Measurements from ENCODE around the gene LYRM4. TPM values are rescaled to one million over a fixed set of nuclear protein-coding genes. Genes with fewer than 3 reads are reported as not detected.
A peak's percentile ranks its signal among the peaks of the same experiment; 100 is the strongest.

The LYRM4 gene
- total and polyA plus RNA-seq, 7 donors = 11.3 to 21.1 (median 16.1) TPM

GRCh38 chr6:5201271-5201670 lies 59.5 kb downstream of the LYRM4 start:
- no peaks in the 10 kb centered on the region for H3K36me3 ChIP-seq (ENCODE audit: insufficient read depth in 1 of 2, low read depth in 1 of 2)
- no peaks in the 10 kb centered on the region for H3K9me3 ChIP-seq
- no peak overlapping the region for H3K27ac ChIP-seq
- TF ChIP-seq, protein P1, sequence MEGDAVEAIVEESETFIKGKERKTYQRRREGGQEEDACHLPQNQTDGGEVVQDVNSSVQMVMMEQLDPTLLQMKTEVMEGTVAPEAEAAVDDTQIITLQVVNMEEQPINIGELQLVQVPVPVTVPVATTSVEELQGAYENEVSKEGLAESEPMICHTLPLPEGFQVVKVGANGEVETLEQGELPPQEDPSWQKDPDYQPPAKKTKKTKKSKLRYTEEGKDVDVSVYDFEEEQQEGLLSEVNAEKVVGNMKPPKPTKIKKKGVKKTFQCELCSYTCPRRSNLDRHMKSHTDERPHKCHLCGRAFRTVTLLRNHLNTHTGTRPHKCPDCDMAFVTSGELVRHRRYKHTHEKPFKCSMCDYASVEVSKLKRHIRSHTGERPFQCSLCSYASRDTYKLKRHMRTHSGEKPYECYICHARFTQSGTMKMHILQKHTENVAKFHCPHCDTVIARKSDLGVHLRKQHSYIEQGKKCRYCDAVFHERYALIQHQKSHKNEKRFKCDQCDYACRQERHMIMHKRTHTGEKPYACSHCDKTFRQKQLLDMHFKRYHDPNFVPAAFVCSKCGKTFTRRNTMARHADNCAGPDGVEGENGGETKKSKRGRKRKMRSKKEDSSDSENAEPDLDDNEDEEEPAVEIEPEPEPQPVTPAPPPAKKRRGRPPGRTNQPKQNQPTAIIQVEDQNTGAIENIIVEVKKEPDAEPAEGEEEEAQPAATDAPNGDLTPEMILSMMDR (IDR thresholded peaks at IDR 0.05) = no peak
- intact Hi-C loops (cut with DNase I) = loop anchor here in 1 of 2 donors (5.0 kb wide), 1 partner anchor 54 kb away; no protein-coding TSS in a partner anchor
- no peaks in the 10 kb centered on the region for H3K27me3 ChIP-seq (ENCODE audit: insufficient read depth in 3 of 3, low read length in 2 of 3)
- ATAC-seq (peak; percentile 77 to 86 (median 81)), DNase-seq (no peak)
- WGBS, 3 donors = 26 to 48% (median 30%) methylated on average over 5 of the region's 5 CpGs
- no peak overlapping the region for H3K4me3 ChIP-seq
- peaks cover 29% of the 10 kb centered on the region for H3K4me1 ChIP-seq

DNA sequence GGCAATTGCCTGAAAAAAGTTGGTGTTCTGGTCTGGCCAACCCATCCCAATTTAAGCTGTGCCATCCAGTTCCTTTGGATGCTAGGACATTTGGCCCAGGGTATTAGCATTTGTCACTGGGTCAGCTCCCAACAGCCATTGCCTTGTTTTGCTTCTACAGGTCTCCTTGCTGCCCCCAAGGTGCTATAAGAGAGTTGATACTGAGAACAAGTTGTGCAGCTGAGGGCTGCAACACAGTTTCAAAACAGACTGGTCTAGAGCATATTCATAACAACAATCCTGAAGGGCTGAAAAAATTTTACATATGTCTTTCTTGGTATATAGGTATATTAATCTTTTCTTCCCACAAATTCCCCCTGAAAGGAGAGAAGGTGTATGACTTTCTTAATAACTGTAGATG lies 61.0 kb downstream of the LYRM4 start:
- intact Hi-C loops (cut with DNase I) = loop anchor here in 1 of 2 donors (5.0 kb wide), 1 partner anchor 52 kb away; no protein-coding TSS in a partner anchor
- no peaks in the 10 kb centered on the region for H3K9me3 ChIP-seq
- DNase-seq (no peak), ATAC-seq (no peak)
- H3K27me3 ChIP-seq (ENCODE audit: insufficient read depth in 3 of 3, low read length in 2 of 3) = no peaks in the 10 kb centered on the region
- no peak overlapping the region for H3K4me3 ChIP-seq
- H3K27ac ChIP-seq = no peak overlapping the region
- no peaks in the 10 kb centered on the region for H3K36me3 ChIP-seq (ENCODE audit: insufficient read depth in 1 of 2, low read depth in 1 of 2)
- TF ChIP-seq, protein P1 (IDR thresholded peaks at IDR 0.05) = no peak
- peaks cover 13% of the 10 kb centered on the region for H3K4me1 ChIP-seq

GRCh38 chr6:5199283-5199682 lies 61.5 kb downstream of the LYRM4 start:
- Histone ChIP-seq H3K36me3 (ENCODE audit: insufficient read depth in 1 of 2, low read depth in 1 of 2) (no peaks in the 10 kb centered on the region), H3K27me3 (ENCODE audit: insufficient read depth in 3 of 3, low read length in 2 of 3) (no peaks in the 10 kb centered on the region), H3K27ac (no peak overlapping the region), H3K9me3 (no peaks in the 10 kb centered on the region), H3K4me3 (no peak overlapping the region), H3K4me1 (peaks cover 9% of the 10 kb centered on the region)
- TF ChIP-seq, protein P1 (IDR thresholded peaks at IDR 0.05) = no peak
- intact Hi-C loops (cut with DNase I) = no loop called here
- DNase-seq = no peak
- no peak for ATAC-seq
- WGBS, 3 donors = 96 to 98% (median 97%) methylated on average over 2 of the region's 2 CpGs

- TF ChIP-seq, protein P1 (IDR thresholded peaks at IDR 0.05) = no peak
- no peak for DNase-seq
- H3K27ac ChIP-seq = no peak overlapping the region
- H3K9me3 ChIP-seq = no peaks in the 10 kb centered on the region
- H3K27me3 ChIP-seq (ENCODE audit: insufficient read depth in 3 of 3, low read length in 2 of 3) = no peaks in the 10 kb centered on the region
- intact Hi-C loops (cut with DNase I) = no loop called here
- H3K4me1 ChIP-seq = peaks cover 9% of the 10 kb centered on the region
- H3K36me3 ChIP-seq (ENCODE audit: insufficient read depth in 1 of 2, low read depth in 1 of 2) = no peaks in the 10 kb centered on the region
- WGBS, 3 donors = 98 to 100% (median 98%) methylated on average over 5 of the region's 5 CpGs
- ATAC-seq = no peak
- no peak overlapping the region for H3K4me3 ChIP-seq
Measured at GRCh38 chr6:5197084-5197483, 63.7 kb downstream of the LYRM4 start.

DNA sequence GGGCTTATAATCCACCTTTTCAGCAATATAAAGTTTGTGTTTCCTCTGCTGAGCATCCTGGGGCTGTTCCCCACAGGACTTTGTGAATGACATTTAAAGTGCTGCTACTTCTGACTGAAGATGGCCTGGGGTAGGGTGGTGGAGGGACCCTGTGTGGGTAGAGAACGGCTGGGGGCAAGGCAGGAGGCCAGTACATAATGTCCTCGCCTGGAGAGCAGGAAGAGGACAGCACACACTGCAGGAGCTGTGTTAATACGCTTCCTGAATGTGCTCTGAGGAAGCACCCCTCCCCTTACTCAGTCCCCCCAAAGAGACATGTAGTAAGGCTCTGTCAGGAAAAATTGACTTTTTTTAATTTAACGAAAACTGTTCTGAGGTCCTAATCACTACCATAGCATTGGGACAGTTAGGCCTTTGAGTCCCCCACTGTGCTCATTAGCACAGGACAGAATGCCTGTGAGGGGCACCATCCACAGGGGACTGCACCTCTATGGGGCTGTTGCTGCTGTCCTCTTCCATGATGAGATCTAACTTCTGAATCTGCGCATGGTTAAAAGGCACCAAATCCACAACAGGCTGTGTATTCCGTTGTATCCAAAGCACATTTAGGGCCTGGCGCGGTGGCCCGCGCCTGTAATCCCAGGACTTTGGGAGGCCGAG lies 68.5 kb downstream of the LYRM4 start:
- DNase-seq = no peak
- no peaks in the 10 kb centered on the region for H3K36me3 ChIP-seq (ENCODE audit: insufficient read depth in 1 of 2, low read depth in 1 of 2)
- H3K4me1 ChIP-seq = no peaks in the 10 kb centered on the region
- no peak overlapping the region for H3K4me3 ChIP-seq
- no peak overlapping the region for H3K27ac ChIP-seq
- 92 to 95% (median 94%) methylated on average over 11 of the region's 11 CpGs for WGBS, 3 donors
- TF ChIP-seq, protein P1 (IDR thresholded peaks at IDR 0.05) = no peak
- no peaks in the 10 kb centered on the region for H3K9me3 ChIP-seq
- no peak for ATAC-seq
- intact Hi-C loops (cut with DNase I) = no loop called here
- no peaks in the 10 kb centered on the region for H3K27me3 ChIP-seq (ENCODE audit: insufficient read depth in 3 of 3, low read length in 2 of 3)
